Suprapubic skin (tissue), 3 donors: ENCODE measurements around the gene HIVEP3.

Experiments
- EP300 ChIP-seq: sonication (generic); formaldehyde crosslinking; IDR thresholded peaks from one replicate; pipeline ENCODE4 v1.6.1; 2017; ENCODE audit warnings: antibody characterized with exemption
- POLR2A ChIP-seq, 2 donors: fragments of 450-650 bp; IDR thresholded peaks; one replicate each; pipeline ENCODE4 v1.6.1; 2017; ENCODE audit warnings: antibody characterized with exemption in 2 of 2, mild to moderate bottlenecking in 2 of 2, moderate library complexity in 2 of 2
- TF ChIP-seq, protein P1 (sequence below), 2 donors: fragments of 200-600 bp in 1 of 2; fragments of 450-650 bp in 1 of 2; sonication (generic) in 1 of 2; IDR thresholded peaks; one replicate each; pipeline ENCODE4 v1.5.1; 2016 to 2019; ENCODE audit warnings: antibody characterized with exemption in 2 of 2, mild to moderate bottlenecking in 1 of 2, moderate library complexity in 1 of 2

DNA sequence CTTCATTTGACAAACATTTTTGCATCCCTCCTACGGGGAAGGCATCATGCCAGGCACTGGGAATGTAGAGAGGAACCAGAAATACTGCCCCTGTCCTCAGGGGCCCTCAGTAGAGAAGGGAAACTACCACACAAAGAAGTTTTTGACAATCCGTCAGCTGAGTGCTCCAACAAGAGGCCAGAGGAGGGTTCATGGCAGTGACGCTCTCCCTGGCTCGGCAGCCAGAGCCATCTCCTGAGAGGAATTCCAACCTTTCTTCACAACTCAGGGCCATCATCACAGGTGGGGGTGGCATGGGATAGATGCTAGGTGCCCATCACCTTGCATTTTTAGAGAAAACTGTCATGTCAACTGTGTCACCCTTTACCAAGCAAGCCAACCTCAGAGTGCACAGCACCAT is 154.1 kb downstream of the HIVEP3 start:
- no peak for TF ChIP-seq POLR2A (IDR thresholded peaks at IDR 0.05)
- TF ChIP-seq, protein P1, sequence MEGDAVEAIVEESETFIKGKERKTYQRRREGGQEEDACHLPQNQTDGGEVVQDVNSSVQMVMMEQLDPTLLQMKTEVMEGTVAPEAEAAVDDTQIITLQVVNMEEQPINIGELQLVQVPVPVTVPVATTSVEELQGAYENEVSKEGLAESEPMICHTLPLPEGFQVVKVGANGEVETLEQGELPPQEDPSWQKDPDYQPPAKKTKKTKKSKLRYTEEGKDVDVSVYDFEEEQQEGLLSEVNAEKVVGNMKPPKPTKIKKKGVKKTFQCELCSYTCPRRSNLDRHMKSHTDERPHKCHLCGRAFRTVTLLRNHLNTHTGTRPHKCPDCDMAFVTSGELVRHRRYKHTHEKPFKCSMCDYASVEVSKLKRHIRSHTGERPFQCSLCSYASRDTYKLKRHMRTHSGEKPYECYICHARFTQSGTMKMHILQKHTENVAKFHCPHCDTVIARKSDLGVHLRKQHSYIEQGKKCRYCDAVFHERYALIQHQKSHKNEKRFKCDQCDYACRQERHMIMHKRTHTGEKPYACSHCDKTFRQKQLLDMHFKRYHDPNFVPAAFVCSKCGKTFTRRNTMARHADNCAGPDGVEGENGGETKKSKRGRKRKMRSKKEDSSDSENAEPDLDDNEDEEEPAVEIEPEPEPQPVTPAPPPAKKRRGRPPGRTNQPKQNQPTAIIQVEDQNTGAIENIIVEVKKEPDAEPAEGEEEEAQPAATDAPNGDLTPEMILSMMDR (IDR thresholded peaks at IDR 0.05) = no peak
- TF ChIP-seq EP300 = no peak
